Measurements from ENCODE around the gene NDP.

GRCh38 chrX:43909141-43909540 is 64.0 kb downstream of the NDP start:
- TF ChIP-seq POLR2AphosphoS5 (IDR thresholded peaks at IDR 0.05) = no peak
- TF ChIP-seq, protein P1, sequence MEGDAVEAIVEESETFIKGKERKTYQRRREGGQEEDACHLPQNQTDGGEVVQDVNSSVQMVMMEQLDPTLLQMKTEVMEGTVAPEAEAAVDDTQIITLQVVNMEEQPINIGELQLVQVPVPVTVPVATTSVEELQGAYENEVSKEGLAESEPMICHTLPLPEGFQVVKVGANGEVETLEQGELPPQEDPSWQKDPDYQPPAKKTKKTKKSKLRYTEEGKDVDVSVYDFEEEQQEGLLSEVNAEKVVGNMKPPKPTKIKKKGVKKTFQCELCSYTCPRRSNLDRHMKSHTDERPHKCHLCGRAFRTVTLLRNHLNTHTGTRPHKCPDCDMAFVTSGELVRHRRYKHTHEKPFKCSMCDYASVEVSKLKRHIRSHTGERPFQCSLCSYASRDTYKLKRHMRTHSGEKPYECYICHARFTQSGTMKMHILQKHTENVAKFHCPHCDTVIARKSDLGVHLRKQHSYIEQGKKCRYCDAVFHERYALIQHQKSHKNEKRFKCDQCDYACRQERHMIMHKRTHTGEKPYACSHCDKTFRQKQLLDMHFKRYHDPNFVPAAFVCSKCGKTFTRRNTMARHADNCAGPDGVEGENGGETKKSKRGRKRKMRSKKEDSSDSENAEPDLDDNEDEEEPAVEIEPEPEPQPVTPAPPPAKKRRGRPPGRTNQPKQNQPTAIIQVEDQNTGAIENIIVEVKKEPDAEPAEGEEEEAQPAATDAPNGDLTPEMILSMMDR (IDR thresholded peaks at IDR 0.05) = no peak
